ENCODE results near the gene GTSE1.
"Not testable (repeated sequence)": the region's sequence is repeated elsewhere in the genome, so short reads cannot be mapped to it uniquely, and the experiment has no call there.

The GTSE1 gene

GRCh38 chr22:46296257-46297150 lies at the start of gene GTSE1:
Gene GTSE1, plus strand, starts transcription at chr22:46296870. Its CDS starts 531 bp downstream, at chr22:46297401.
- Mint-ChIP-seq H3K27ac (peak within 1 kb of the TSS; percentile 97), H3K27me3 (no peaks in the 10 kb centered on the region), H3K4me1 (peaks cover 73% of the 10 kb centered on the region), H3K36me3 (peaks cover 43% of the 10 kb centered on the region), H3K9me3 (peaks cover 5% of the 10 kb centered on the region), H3K4me3 (peak within 1 kb of the TSS; percentile 86)
- CTCF ChIA-PET: interaction anchor here (0.9 to 2.0 kb wide), 6 partner anchors 44 to 295 kb away, joined by 3 to 18 read pairs (median 3); partner anchors contain the start of gene CDPF1
- DNase-seq: peak; percentile 99

GRCh38 chr22:46247443-46247975 lies 49.2 kb upstream of the GTSE1 start:
- CTCF ChIA-PET: no interaction called here

GRCh38 chr22:46250035-46250782 lies 46.5 kb upstream of the GTSE1 start, which contains the start of gene CDPF1:
Gene CDPF1, minus strand, starts transcription at chr22:46250293. Its CDS starts 2,009 bp downstream, at chr22:46248284.
- peak; percentile 93 for DNase-seq
- Mint-ChIP-seq H3K4me1 (peaks cover 36% of the 10 kb centered on the region), H3K27me3 (peaks cover 11% of the 10 kb centered on the region), H3K9me3 (peaks cover 2% of the 10 kb centered on the region), H3K27ac (peak within 1 kb of the TSS; percentile 82), H3K4me3 (peak within 1 kb of the TSS; percentile 83), H3K36me3 (peaks cover 6% of the 10 kb centered on the region)
- CTCF ChIA-PET: interaction anchor here (1.0 kb wide), 2 partner anchors 10 to 46 kb away, joined by 3 read pairs; partner anchors contain the start of gene GTSE1

More at GRCh38 chr22:46247443-46247975, 49.2 kb upstream of the GTSE1 start:
- H3K27me3 Mint-ChIP-seq: peaks cover 3% of the 10 kb centered on the region
- DNase-seq: no peak
- H3K27ac Mint-ChIP-seq: no peak overlapping the region
- no peak overlapping the region for H3K4me3 Mint-ChIP-seq
- no peaks in the 10 kb centered on the region for H3K9me3 Mint-ChIP-seq
- H3K36me3 Mint-ChIP-seq: peaks cover 12% of the 10 kb centered on the region
- H3K4me1 Mint-ChIP-seq: peaks cover 29% of the 10 kb centered on the region

GRCh38 chr22:46250783-46251125 lies 45.9 kb upstream of the GTSE1 start:
- H3K9me3 Mint-ChIP-seq: peaks cover 2% of the 10 kb centered on the region
- peak; percentile 43 for DNase-seq
- H3K4me1 Mint-ChIP-seq: peaks cover 36% of the 10 kb centered on the region
- peaks cover 13% of the 10 kb centered on the region for H3K27me3 Mint-ChIP-seq
- peak overlapping the region; percentile 82 for H3K27ac Mint-ChIP-seq
- peaks cover 6% of the 10 kb centered on the region for H3K36me3 Mint-ChIP-seq
- CTCF ChIA-PET: interaction anchor here (1.0 kb wide), 2 partner anchors 9 to 45 kb away, joined by 3 read pairs; partner anchors contain the start of gene GTSE1
- H3K4me3 Mint-ChIP-seq: peak overlapping the region; percentile 83

GRCh38 chr22:46251266-46251665 lies 45.4 kb upstream of the GTSE1 start:
- Mint-ChIP-seq H3K4me1 (peaks cover 36% of the 10 kb centered on the region), H3K36me3 (peaks cover 6% of the 10 kb centered on the region), H3K27ac (peak overlapping the region; percentile 82), H3K9me3 (peaks cover 2% of the 10 kb centered on the region), H3K4me3 (peak overlapping the region; percentile 83), H3K27me3 (peaks cover 18% of the 10 kb centered on the region)
- DNase-seq: no peak
- CTCF ChIA-PET: no interaction called here

GRCh38 chr22:46251816-46252380 lies 44.8 kb upstream of the GTSE1 start:
- CTCF ChIA-PET: interaction anchor here (0.7 to 1.0 kb wide), 2 partner anchors 44 to 508 kb away, joined by 3 read pairs; no protein-coding TSS in a partner anchor
- Mint-ChIP-seq H3K36me3 (peaks cover 6% of the 10 kb centered on the region), H3K27ac (peak overlapping the region; percentile 82), H3K4me3 (peak overlapping the region; percentile 83), H3K9me3 (peaks cover 2% of the 10 kb centered on the region), H3K27me3 (peaks cover 24% of the 10 kb centered on the region), H3K4me1 (peaks cover 36% of the 10 kb centered on the region)
- DNase-seq: no peak

GRCh38 chr22:46256358-46256958 lies 40.2 kb upstream of the GTSE1 start:
- CTCF ChIA-PET: no interaction called here
- no peak for DNase-seq
- Mint-ChIP-seq H3K27me3 (peaks cover 67% of the 10 kb centered on the region), H3K27ac (no peak overlapping the region), H3K9me3 (peaks cover 2% of the 10 kb centered on the region), H3K36me3 (peaks cover 6% of the 10 kb centered on the region), H3K4me1 (peaks cover 14% of the 10 kb centered on the region), H3K4me3 (no peak overlapping the region)

GRCh38 chr22:46259374-46259773 lies 37.3 kb upstream of the GTSE1 start:
- Mint-ChIP-seq H3K36me3 (peaks cover 9% of the 10 kb centered on the region), H3K9me3 (peaks cover 2% of the 10 kb centered on the region), H3K4me1 (peaks cover 6% of the 10 kb centered on the region), H3K4me3 (no peak overlapping the region), H3K27ac (no peak overlapping the region), H3K27me3 (peaks cover 90% of the 10 kb centered on the region)
- CTCF ChIA-PET: interaction anchor here (1.1 kb wide), 1 partner anchor 9 kb away, joined by 3 read pairs; the partner anchor contains the start of gene CDPF1
- DNase-seq: no peak

- Mint-ChIP-seq H3K9me3 (peaks cover 4% of the 10 kb centered on the region), H3K4me1 (peaks cover 6% of the 10 kb centered on the region), H3K27ac (no peak overlapping the region), H3K27me3 (peaks cover 94% of the 10 kb centered on the region), H3K36me3 (peaks cover 9% of the 10 kb centered on the region), H3K4me3 (no peak overlapping the region)
- CTCF ChIA-PET: interaction anchor here (1.1 kb wide), 1 partner anchor 10 kb away, joined by 3 read pairs; the partner anchor contains the start of gene CDPF1
- no peak for DNase-seq
Measured at GRCh38 chr22:46260038-46260437, 36.6 kb upstream of the GTSE1 start.

- Mint-ChIP-seq H3K36me3 (peaks cover 14% of the 10 kb centered on the region), H3K4me3 (no peak overlapping the region), H3K9me3 (peaks cover 15% of the 10 kb centered on the region), H3K27me3 (peaks cover 93% of the 10 kb centered on the region), H3K27ac (no peak overlapping the region), H3K4me1 (peaks cover 12% of the 10 kb centered on the region)
- DNase-seq: peak; percentile 44
- CTCF ChIA-PET: no interaction called here
Measured at GRCh38 chr22:46262449-46263215, 34.0 kb upstream of the GTSE1 start.

- no peak for DNase-seq
- peaks cover 15% of the 10 kb centered on the region for H3K4me1 Mint-ChIP-seq
- no peak within 1 kb of the TSS for H3K4me3 Mint-ChIP-seq
- H3K27ac Mint-ChIP-seq: no peak within 1 kb of the TSS
- peaks cover 14% of the 10 kb centered on the region for H3K36me3 Mint-ChIP-seq
- CTCF ChIA-PET: no interaction called here
- H3K9me3 Mint-ChIP-seq: peaks cover 15% of the 10 kb centered on the region
- peaks cover 88% of the 10 kb centered on the region for H3K27me3 Mint-ChIP-seq
Measured at GRCh38 chr22:46263216-46263590, 33.5 kb upstream of the GTSE1 start, which contains the start of gene PKDREJ. Gene PKDREJ, minus strand, starts transcription at chr22:46263343. Its CDS starts 21 bp downstream, at chr22:46263322.

GRCh38 chr22:46264520-46264919 lies 32.1 kb upstream of the GTSE1 start:
- CTCF ChIA-PET, DNase-seq, H3K27ac Mint-ChIP-seq, H3K4me3 Mint-ChIP-seq: not testable (repeated sequence)
- Mint-ChIP-seq H3K4me1 (peaks cover 22% of the 10 kb centered on the region), H3K9me3 (peaks cover 15% of the 10 kb centered on the region), H3K27me3 (peaks cover 75% of the 10 kb centered on the region), H3K36me3 (peaks cover 14% of the 10 kb centered on the region)

GRCh38 chr22:46265627-46266026 lies 31.0 kb upstream of the GTSE1 start:
- DNase-seq, H3K27ac Mint-ChIP-seq, CTCF ChIA-PET, H3K4me3 Mint-ChIP-seq: not testable (repeated sequence)
- Mint-ChIP-seq H3K36me3 (peaks cover 16% of the 10 kb centered on the region), H3K27me3 (peaks cover 64% of the 10 kb centered on the region), H3K9me3 (peaks cover 15% of the 10 kb centered on the region), H3K4me1 (peaks cover 24% of the 10 kb centered on the region)

All from activated naive CD4-positive, alpha-beta T cell treated with anti-CD3 and anti-CD28 coated beads, Interleukin-2, amount 10 ng/mL, durations not matched to agents 7 days and 5 days (primary cell).